Measurements from ENCODE around the gene FAM83C.
"Not testable (repeated sequence)": the region's sequence is repeated elsewhere in the genome, so short reads cannot be mapped to it uniquely, and the experiment has no call there.

Gene FAM83C

DNA sequence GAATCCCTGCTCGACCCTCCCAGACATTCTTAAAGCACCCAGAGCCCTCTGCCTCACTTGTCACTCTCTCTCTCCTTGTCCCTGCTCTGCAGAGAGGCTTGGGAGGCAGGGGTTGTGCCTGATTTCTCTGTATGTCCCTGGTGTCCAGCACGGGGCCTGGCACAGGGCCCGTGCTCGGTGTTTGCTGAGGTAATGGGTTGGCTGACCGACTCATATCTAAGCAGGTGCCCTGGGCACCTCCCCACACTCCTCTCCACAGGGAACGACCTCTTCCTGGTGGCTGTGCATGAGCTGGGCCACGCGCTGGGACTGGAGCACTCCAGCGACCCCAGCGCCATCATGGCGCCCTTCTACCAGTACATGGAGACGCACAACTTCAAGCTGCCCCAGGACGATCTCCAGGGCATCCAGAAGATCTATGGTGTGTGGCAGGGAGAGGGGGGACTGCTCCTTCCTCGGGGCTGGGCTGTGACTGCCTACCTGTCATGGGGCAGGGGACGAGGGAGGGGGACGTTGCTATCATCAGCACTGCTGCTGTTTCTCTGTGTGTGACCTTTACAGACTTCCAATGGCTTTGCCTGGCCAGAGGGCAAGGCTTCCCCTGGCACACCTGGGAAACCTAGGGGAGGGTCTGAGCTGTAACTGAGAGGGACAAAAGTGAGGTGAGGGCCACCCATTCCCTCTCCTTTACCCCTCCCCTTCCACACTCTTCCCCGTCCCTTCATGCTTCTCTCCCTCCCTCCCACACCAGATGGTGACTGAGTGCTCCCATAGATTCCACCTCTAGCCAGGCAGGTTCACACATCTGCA lies 28.5 kb downstream of the FAM83C start:
- no peak for DNase-seq (ENCODE audit: low spot score)

DNA sequence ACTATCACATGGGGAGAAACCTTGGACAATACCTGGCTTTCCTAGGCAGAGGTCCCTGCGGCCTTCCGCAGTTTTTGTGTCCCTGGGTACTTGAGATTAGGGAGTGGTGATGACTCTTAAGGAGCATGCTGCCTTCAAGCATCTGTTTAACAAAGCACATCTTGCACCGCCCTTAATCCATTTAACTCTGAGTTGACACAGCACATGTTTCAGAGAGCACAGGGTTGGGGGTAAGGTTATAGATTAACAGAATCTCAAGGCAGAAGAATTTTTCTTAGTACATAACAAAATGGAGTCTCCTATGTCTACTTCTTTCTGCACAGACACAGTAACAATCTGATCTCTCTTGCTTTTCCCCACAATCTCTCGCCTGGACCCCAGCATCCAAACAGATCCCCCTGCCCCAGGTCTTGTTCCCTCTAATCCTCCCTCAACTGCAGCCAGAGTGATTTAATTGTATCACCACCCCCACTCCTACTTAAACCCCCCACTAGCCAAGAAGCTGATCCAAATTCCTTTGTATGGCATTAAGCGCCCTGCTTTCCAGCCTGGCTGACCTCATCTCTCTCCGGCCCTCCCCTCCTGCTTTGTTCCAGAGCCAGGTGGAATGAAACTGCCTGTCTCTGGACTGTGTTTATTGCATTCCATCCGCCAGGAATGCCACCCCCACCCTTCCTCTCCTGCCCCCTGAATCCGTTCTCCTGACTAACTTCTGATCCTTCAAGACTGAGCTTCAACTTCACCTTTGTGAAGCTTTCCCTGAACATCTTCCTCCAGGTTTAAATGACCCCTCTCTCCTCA lies 29.3 kb downstream of the FAM83C start:
- DNase-seq (ENCODE audit: low spot score) = peak; percentile 81

DNA sequence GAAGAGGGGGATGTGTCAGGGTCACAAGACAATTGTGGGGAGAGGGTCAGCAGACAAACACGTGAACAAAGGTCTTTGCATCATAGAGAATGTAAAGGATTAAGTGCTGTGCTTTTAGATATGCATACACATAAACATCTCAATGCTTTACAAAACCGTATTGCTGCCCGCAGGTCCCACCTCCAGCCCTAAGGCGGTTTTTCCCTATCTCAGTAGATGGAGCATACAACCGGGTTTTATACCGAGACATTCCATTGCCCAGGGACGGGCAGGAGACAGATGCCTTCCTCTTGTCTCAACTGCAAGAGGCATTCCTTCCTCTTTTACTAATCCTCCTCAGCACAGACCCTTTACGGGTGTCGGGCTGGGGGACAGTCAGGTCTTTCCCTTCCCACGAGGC lies 29.9 kb downstream of the FAM83C start:
- DNase-seq (ENCODE audit: low spot score) = not testable (repeated sequence)

DNA sequence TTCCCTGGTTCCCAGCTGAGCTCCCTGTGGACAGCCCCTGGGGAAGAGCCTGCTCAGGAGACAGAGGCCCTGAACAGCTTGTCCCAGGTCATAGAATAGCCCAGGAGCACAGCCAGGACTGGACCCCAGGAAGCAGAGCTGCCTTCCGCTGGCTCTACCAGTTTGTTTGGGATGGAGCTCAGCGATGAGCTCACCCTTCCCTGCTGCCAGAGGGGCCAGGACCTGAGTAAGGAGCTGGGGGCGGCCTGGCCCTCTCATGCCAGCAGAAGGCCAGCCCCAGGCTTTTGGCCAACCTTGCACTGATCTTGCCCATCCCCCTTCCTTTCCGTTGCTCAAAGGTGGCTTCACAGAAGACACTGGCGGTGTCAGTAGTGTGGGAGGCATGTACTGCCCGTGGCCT lies 31.8 kb downstream of the FAM83C start:
- no peak for DNase-seq (ENCODE audit: low spot score)

DNA sequence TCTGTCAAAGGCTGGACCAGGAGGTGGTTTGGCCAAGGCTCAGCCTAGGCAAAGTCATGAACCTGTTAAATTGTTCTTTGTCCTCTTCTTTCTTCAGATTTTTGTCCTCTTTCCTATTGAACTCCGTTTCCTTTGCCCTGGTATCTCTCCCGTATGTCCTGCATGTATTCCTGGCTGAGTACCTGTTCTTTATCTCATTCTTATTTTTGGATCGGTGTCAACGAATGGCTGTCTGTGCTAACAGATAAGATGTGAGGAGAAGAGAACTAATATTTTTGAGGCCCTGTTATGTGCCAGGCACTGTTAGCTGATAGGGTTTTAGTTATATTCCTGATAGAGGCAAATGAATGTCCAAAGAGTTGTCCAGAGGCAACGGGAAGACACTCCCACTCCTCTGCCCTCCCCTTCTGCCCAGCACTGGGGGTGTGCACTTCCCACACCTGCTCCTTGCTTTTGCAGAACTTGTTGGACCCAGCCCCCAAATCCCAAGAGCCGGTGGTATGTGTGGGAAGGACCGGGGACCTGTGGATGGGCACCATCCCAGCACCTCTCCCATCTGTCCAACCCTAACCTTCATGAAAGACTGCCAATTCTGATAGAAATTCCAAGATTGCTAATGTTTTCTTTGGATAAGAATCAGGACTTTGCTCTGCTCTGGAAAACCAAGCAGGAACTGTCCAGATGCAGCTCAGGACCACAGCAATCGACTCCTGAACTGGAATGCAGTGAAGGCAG lies 34.9 kb downstream of the FAM83C start:
- no peak for DNase-seq (ENCODE audit: low spot score)

DNA sequence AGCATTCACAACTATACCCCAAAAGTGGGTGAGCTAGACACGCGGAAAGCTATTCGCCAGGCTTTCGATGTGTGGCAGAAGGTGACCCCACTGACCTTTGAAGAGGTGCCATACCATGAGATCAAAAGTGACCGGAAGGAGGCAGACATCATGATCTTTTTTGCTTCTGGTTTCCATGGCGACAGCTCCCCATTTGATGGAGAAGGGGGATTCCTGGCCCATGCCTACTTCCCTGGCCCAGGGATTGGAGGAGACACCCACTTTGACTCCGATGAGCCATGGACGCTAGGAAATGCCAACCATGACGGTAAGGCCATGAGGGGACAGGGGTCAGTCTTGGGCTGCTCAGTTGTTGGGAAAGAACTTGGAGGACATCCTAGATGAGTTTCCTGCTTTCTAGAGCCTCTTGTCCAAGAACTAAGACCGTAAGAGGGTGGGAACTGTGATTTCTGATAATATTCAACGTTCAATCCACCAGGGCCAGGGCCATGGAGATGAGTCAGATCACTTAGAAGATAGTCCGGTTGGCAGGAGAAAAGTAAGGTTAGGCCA lies 37.7 kb downstream of the FAM83C start:
- DNase-seq (ENCODE audit: low spot score) = no peak

DNA sequence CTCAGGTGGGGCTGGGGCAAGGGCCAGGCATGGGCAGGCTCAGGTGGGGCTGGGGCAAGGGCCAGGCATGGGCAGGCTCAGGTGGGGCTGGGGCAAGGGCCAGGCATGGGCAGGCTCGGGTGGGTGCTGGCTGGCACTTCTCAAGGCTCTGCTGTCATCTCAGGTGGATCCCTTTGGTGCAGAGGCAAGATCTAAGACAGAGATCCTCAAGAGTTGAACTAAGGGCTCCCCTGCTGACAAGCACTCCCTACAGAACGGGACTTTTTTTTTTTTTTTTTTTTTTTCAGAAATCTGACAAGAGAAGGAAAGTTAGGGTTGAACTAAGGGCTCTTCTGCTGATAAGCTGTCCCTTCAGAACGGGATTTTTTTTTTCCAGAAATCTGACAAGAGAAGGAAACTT lies 39.2 kb downstream of the FAM83C start:
- no peak for DNase-seq (ENCODE audit: low spot score)

DNA sequence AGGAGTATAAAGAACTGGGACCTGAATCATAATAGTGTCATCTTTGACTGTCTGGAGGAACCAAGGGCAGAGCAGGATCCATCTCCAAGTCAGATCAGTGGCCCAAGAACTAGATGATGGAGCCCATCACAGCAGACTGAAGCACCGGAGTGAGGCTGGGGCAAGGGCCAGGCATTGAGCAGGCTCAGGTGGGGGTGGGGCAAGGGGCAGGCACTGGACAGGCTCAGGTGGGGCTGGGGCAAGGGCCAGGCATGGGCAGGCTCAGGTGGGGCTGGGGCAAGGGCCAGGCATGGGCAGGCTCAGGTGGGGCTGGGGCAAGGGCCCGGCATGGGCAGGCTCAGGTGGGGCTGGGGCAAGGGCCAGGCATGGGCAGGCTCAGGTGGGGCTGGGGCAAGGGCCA lies 39.6 kb downstream of the FAM83C start:
- not testable (repeated sequence) for DNase-seq (ENCODE audit: low spot score)

DNA sequence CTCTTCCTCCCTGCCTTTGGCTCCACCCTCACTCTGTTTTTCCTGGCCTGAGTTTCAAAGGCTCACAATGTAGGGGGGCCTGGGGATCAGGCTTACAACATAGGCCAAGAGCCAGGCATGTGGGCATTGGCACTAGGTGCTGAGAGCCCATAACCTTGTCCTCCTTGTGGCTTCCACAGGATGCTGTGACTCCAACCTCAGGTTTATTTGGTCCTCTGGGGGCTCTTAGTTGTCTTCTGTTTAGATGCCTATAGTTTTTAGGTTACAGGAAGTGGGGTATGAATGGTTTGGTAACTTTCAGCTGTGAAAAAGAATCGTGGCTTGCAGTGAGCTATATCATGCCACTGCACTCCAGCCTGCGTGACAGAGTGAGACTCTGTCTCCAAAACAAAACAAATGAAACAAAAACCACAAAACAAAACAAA lies 40.2 kb downstream of the FAM83C start:
- DNase-seq (ENCODE audit: low spot score) = no peak

DNA sequence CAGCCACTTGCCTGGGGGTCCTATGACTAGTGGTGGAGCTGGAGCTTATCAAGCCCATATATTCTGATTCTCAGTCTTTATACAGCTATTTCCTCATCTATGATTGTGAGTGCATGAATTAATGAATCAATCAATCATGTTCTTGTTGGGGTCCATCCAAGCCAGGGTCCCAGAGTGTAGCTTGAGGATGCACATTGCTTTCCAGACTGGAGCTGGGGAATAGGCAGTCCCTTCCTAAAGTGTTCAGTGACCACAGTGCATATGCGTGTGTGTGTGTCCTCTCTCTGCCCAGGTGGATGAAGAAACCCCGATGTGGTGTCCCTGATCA lies 40.6 kb downstream of the FAM83C start:
- DNase-seq (ENCODE audit: low spot score) = no peak

DNA sequence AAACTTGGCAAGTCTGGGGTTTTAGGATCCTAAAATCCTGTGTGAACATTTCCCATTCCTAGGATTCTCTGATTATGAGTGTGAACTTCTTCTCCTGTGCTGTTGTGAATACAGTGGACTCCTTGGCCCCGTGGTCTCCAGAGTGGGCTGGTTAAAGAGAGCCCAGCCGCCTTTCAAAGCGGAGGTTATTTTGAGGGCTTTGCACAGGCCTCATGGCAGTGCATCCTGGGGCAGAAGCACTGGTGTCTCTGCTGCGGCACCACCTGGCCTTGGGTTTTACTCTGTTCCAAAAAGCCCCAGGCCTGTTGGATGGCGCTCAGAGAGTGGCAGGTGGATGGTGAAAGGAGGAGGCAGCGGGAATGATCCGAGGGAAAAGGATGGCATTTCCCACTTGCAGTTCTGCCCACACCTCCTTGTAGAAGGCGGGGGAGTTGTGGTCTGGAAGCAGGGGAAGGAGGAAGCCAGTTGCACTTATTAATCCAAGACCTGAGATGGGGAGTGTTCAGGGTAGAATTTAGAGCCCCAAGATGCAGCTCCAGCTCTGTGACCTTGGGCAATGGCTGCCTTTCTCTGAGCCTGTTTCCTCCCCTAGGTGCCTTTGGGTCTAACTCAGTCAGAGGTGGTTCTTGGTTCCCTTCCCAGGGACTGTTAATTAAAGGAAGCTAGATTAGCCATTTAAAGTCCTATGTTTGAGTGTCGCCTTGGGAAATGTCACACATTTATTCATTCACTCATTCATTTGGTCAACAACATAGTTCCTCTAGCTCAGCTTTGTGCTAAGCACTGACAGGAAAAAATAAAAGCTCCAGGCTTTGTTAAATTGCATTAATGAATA lies 43.4 kb downstream of the FAM83C start:
- DNase-seq (ENCODE audit: low spot score) = no peak

DNA sequence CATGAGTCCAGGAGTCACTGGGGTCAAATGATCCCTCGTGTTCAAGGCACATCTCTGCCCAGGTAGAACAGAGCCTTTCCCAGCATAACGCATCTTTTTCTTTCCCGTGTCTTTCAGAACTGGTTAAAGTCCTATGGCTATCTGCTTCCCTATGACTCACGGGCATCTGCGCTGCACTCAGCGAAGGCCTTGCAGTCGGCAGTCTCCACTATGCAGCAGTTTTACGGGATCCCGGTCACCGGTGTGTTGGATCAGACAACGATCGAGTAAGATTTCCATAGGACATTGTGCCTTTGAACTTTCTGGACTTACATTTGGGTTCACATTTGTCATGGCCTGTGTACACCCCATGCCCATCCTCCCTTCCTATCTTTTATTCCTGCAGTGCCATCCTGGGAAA lies 45.5 kb downstream of the FAM83C start:
- no peak for DNase-seq (ENCODE audit: low spot score)

DNA sequence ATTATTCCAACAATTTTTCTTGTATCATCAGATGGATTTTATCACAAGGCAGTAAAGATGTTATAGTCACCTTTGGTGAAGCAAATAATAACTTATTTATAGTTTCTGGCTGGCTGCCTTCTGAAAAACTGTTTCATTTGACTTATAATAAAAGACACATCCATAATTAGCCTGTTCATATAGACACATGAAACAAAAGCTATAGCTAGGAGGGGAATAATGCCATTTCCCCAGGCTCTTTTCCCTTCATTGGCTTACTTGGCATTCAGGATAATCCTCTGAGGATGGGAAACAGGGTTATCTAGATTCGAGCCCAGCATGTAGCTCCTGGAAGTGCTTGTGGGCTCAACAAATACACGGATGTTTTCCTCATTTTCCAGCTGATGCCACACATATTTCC lies 48.2 kb downstream of the FAM83C start:
- DNase-seq (ENCODE audit: low spot score) = no peak

DNA sequence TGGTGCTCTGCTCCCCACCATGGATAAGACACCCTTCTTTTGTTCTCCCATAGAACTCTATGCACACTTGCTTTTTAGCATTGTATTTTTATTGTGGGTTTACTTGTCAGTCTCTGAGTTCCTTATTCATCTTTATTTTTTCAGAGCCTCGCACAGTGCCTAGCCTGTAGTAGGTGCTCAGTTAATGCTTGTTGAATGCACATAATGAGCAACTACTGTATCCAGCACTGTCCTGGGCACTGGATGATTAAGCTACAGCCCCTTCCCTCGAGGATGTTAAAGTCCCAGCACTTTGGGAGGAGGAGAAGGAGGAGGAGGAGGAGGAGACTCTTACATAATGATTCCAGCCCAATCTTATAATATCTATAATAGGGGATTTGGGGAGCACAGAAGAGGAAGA lies 48.9 kb downstream of the FAM83C start:
- no peak for DNase-seq (ENCODE audit: low spot score)

DNA sequence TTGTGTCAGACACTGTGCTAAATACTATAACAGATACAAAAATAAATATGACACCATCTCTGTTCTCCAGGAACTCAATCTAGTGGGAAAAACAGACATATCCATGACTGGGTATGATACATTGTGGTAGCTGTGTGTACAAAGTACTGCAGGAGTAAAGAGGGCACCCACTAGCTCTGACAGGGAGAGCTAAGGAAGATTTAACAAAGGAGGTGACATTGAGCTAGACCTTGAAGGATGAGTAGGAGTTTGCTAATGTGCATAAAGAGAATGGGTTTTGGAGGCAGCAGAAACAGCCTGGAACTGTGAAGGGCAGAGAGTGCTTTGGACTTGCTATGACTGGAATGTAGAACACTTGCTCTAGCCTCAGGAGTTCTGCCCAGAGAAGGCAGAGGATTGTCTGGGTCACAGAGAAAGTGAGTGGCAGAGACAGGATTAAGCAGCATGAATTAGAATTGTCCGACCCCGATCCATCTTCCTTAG lies 51.4 kb downstream of the FAM83C start:
- no peak for DNase-seq (ENCODE audit: low spot score)

DNA sequence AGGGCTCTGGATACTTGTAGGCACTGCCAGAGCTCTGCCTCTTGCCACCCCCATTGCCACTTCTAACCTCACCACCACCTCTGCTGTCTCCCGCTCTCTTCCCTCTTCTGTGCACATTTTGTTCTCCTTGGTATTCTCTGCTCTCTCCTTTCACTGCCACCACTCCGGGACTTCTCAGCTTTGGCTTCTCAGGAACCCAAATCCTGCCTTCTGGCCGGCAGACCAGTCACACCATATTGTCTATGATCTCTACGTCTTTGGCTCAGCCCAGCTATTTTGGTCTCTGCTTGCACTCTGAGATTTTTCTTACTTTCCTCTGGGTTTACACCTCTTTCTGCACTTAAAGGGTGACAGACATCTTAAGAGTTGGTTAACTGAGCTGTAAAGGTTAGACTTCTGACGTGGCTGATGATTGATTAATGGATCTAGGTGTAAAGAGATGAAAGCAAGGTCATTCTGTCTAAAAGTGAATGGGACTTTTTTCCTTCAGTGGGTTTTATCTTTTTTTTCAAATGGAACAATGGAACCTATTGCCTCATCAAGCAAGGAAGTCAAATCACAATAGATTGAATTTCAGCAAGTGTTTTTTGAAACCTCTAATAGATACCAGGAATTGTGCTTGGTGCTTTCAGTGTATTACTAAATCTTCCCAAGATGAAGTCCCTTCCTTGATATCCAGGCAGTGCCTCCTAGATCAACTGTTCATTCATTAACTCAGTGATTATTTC lies 52.0 kb downstream of the FAM83C start:
- DNase-seq (ENCODE audit: low spot score) = no peak

DNA sequence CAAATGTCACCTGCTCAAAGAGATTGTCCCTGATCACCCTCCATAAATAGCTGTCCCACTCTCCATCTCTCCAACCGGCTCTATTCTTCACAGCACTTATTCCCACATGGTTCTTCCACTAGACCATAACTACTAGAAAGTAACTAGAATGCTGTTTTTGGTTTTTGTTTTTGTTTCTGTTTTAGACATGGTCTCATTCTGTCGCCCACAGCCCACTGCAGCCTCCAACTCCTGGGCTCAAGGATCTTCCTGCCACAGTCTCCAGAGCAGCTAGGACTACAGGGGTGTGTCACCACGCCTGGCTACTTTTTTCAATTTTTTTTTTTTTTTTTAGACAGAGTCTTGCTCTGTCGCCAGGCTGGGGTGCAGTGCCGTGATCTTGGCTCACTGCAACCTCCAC lies 53.5 kb downstream of the FAM83C start:
- no peak for DNase-seq (ENCODE audit: low spot score)

DNA sequence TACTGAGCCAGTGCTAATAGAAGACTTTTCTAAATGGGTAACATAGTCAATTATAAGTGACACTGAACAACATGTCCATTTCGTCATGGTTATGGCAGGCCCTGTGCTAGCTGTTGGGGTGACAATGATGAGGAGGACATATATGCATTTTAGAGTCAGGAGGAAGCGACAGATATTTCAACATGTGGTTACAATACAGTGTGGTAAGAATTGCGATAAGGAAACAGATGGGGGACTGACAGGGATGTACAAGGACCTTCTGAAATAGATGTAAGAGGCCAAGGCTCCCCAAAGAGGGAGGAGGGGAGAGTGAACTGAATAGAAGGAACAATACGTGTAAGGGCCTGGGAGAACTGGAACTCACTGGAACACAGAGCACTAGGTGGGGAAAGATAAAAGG lies 54.1 kb downstream of the FAM83C start:
- DNase-seq (ENCODE audit: low spot score) = no peak

DNA sequence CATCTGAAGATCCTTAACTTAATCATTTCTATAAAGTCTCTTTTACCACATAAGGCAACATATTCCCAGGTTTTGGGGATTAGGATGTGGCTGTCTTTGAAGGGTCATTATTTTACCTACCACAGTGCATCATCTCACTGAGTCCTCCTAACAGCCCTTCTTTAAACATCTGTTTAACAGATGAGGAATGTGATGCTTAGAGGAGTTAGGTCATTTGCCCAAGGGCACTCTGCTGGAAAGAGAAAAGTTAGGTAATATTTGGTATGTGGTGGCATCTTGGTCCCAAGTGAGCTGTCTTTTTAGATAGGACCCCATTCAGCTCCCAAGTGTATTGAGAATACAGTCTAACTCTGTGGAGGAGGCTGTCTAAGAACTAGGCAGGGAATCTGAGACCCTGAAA lies 54.7 kb downstream of the FAM83C start:
- no peak for DNase-seq (ENCODE audit: low spot score)

DNA sequence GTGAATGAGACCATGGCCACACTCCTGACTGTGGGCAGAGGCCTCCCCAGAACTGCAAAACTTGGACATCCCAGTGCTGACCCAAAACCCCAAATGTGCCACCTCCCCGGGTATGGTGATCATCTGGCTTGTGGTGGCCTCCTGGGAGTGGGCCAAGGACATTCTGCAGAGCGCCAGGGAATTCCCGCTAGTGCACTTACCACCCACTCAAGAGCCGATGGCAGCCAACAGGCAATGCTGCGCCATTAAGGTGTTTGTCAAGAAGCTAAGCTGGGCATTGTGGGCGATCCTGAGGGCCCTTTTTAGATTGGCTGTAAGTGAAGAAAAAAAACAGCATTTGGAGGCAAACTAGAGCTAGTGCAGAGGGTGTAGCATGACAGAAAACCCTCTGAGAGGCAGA lies 56.3 kb downstream of the FAM83C start:
- DNase-seq (ENCODE audit: low spot score) = no peak

Data from SW480 (cell line).